ENCODE results near the gene FAM163B. TPM values are rescaled to one million over a fixed set of nuclear protein-coding genes. Genes with fewer than 3 reads are reported as not detected.

The FAM163B gene
- total and polyA plus RNA-seq, 2 donors (not counting 1 experiment from before 2014, with no cell fraction given): not detected

GRCh38 chr9:133636902-133637301, 27.7 kb upstream of the FAM163B start:
- Histone ChIP-seq H3K36me3 (replicated peaks in 1 of 2; ENCODE audit: control extremely low read depth in 1 of 2, control insufficient read depth in 1 of 2, extremely low read depth in 1 of 2, insufficient read depth in 2 of 2, low read length in 1 of 2) (no peaks in the 10 kb centered on the region), H3K4me3 (ENCODE audit: control extremely low read depth in 1 of 5, extremely low read depth in 1 of 5, insufficient read depth in 1 of 5, low read depth in 2 of 5, low read length in 4 of 5) (no peak overlapping the region), H3K4me1 (ENCODE audit: control insufficient read depth in 2 of 2, insufficient read depth in 2 of 2, low read length in 2 of 2) (no peaks in the 10 kb centered on the region), H3K27me3 (replicated peaks in 1 of 4; ENCODE audit: control extremely low read depth in 1 of 4, control insufficient read depth in 3 of 4, insufficient read depth in 4 of 4, low read length in 3 of 4) (peaks cover 0 to 8% (median 0%) of the 10 kb centered on the region in 4 experiments), H3K79me2 (ENCODE audit: control insufficient read depth, insufficient read depth, low read length) (no peaks in the 10 kb centered on the region), H3K9me3 (ENCODE audit: control extremely low read depth in 1 of 3, control insufficient read depth in 2 of 3, insufficient read depth in 1 of 3, low read length in 2 of 3) (no peaks in the 10 kb centered on the region), H4K20me1 (ENCODE audit: control insufficient read depth, insufficient read depth, low read length, poor library complexity, severe bottlenecking) (no peaks in the 10 kb centered on the region), H2AFZ (ENCODE audit: insufficient read depth, low read depth, low read length, poor library complexity, severe bottlenecking) (no peak overlapping the region), H3K9ac (ENCODE audit: low read length) (no peak overlapping the region), H3K27ac (ENCODE audit: low read length in 2 of 2) (no peak overlapping the region), H3K4me2 (replicated peaks; ENCODE audit: low read depth, low read length, poor library complexity, severe bottlenecking) (no peak overlapping the region)
- H3K9me3 Mint-ChIP-seq (ENCODE audit: insufficient read depth): no peaks in the 10 kb centered on the region
- H3K27ac Mint-ChIP-seq: no peak overlapping the region
- ATAC-seq (ENCODE audit: low read depth) (no peak), DNase-seq (no peak)
- CTCF ChIA-PET: no interaction called here
- no peak overlapping the region for H3K4me3 Mint-ChIP-seq
- intact Hi-C loops (cut with micrococcal nuclease): no loop called here
- peaks cover 18% of the 10 kb centered on the region for H3K27me3 Mint-ChIP-seq
- TF ChIP-seq CTCF (IDR thresholded peaks at IDR 0.05) (no peak), EZH2 (IDR thresholded peaks at IDR 0.05; ENCODE audit: borderline replicate concordance, insufficient read depth, low read depth, low read length, poor library complexity, severe bottlenecking) (no peak)
- H3K4me1 Mint-ChIP-seq: no peaks in the 10 kb centered on the region
- 84% methylated on average over 12 of the region's 12 CpGs for WGBS (ENCODE audit: insufficient coverage)
- POLR2A ChIA-PET: no interaction called here

- no peak within 1 kb of the TSS for H2AFZ ChIP-seq (ENCODE audit: insufficient read depth, low read depth, low read length, poor library complexity, severe bottlenecking)
- intact Hi-C loops (cut with micrococcal nuclease): no loop called here
- ATAC-seq (ENCODE audit: low read depth) (no peak), DNase-seq (no peak)
- H3K9me3 ChIP-seq (ENCODE audit: control extremely low read depth in 1 of 3, control insufficient read depth in 2 of 3, insufficient read depth in 1 of 3, low read length in 2 of 3): no peaks in the 10 kb centered on the region
- Mint-ChIP-seq H3K4me1 (no peaks in the 10 kb centered on the region), H3K27me3 (peaks cover 18% of the 10 kb centered on the region), H3K4me3 (no peak within 1 kb of the TSS), H3K9me3 (ENCODE audit: insufficient read depth) (no peaks in the 10 kb centered on the region), H3K27ac (no peak within 1 kb of the TSS)
- no peaks in the 10 kb centered on the region for H3K4me1 ChIP-seq (ENCODE audit: control insufficient read depth in 2 of 2, insufficient read depth in 2 of 2, low read length in 2 of 2)
- no peaks in the 10 kb centered on the region for H3K36me3 ChIP-seq (replicated peaks in 1 of 2; ENCODE audit: control extremely low read depth in 1 of 2, control insufficient read depth in 1 of 2, extremely low read depth in 1 of 2, insufficient read depth in 2 of 2, low read length in 1 of 2)
- no peaks in the 10 kb centered on the region for H3K79me2 ChIP-seq (ENCODE audit: control insufficient read depth, insufficient read depth, low read length)
- no peak within 1 kb of the TSS for H3K9ac ChIP-seq (ENCODE audit: low read length)
- 92% methylated on average over 19 of the region's 24 CpGs for WGBS (ENCODE audit: insufficient coverage)
- ChIA-PET POLR2A (no interaction called here), CTCF (no interaction called here)
- no peaks in the 10 kb centered on the region for H4K20me1 ChIP-seq (ENCODE audit: control insufficient read depth, insufficient read depth, low read length, poor library complexity, severe bottlenecking)
- no peak within 1 kb of the TSS for H3K4me2 ChIP-seq (replicated peaks; ENCODE audit: low read depth, low read length, poor library complexity, severe bottlenecking)
- peaks cover 0 to 8% (median 0%) of the 10 kb centered on the region in 4 experiments for H3K27me3 ChIP-seq (replicated peaks in 1 of 4; ENCODE audit: control extremely low read depth in 1 of 4, control insufficient read depth in 3 of 4, insufficient read depth in 4 of 4, low read length in 3 of 4)
- no peak for TF ChIP-seq CTCF (IDR thresholded peaks at IDR 0.05)
- no peak for TF ChIP-seq EZH2 (IDR thresholded peaks at IDR 0.05; ENCODE audit: borderline replicate concordance, insufficient read depth, low read depth, low read length, poor library complexity, severe bottlenecking)
- H3K27ac ChIP-seq (ENCODE audit: low read length in 2 of 2): no peak within 1 kb of the TSS
- H3K4me3 ChIP-seq (ENCODE audit: control extremely low read depth in 1 of 5, extremely low read depth in 1 of 5, insufficient read depth in 1 of 5, low read depth in 2 of 5, low read length in 4 of 5): no peak within 1 kb of the TSS
Measured at GRCh38 chr9:133635533-133636531, 26.6 kb upstream of the FAM163B start, which contains the start of gene DBH. Gene DBH, plus strand, starts transcription at chr9:133636363. Its CDS starts 9 bp downstream, at chr9:133636372.
